ENCODE data around the gene EFEMP2. TPM values are rescaled to one million over a fixed set of nuclear protein-coding genes. Genes with fewer than 3 reads are reported as not detected.

The EFEMP2 gene
- total and polyA plus RNA-seq, 10 of the 15 experiments (the other 5 are each of a cell fraction or from before 2014, with no cell fraction given), result 0.24 to 13.2 (median 1.3) TPM; not detected in 1

DNA sequence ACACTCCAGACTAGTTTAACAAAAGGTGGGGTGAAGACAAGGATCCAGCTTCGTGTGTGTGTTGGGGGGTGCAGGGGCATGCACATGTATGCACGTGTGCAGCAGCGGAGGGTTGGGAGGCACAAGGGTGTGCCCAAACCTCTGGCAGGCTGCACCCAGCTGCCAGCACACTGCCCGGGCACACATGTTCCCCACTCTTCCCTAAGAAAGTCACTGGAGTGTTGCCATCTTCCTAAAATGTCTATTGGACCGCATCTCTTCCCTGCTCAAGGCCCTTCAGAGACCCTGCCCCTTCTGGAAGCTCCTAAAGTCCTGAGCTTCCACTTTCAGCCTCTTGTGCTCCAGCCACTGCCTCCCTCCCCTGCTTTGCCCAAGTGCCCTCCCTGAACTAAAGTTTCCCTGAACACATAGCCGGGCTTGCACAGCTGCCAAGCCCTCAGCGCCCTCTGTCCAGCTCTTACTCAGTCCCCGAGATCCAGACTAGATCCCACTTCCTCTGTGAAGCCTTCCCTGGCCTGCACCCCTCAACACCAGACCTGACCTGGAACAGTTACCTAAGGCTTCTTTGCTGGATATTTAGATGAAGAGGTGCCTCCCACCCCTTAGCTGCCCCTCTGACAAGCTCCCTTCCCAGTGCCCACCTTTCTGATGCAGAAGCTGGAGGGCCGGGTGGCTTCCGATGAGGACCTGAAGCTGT, 20.6 kb downstream of the EFEMP2 start:
- Histone ChIP-seq H4K20me1 (ENCODE audit: control insufficient read depth, insufficient read depth) (peaks cover 24% of the 10 kb centered on the region), H3K4me2 (ENCODE audit: control insufficient read depth, insufficient read depth) (no peak overlapping the region), H3K9ac (ENCODE audit: control insufficient read depth, insufficient read depth, low read length) (no peak overlapping the region), H3K27me3 (replicated peaks in 1 of 2; ENCODE audit: control insufficient read depth in 2 of 2, insufficient read depth in 2 of 2, low read length in 1 of 2) (no peaks in the 10 kb centered on the region), H2AFZ (ENCODE audit: control insufficient read depth, low read depth, low read length) (no peak overlapping the region), H3K4me3 (no peak overlapping the region), H3K36me3 (ENCODE audit: control insufficient read depth in 2 of 2, insufficient read depth in 2 of 2, low read length in 1 of 2) (peaks cover 32 to 41% of the 10 kb centered on the region in 2 experiments; a peak in 3 of 4 replicates), H3K4me1 (ENCODE audit: control insufficient read depth, insufficient read depth, low read length) (peaks cover 10% of the 10 kb centered on the region), H3K79me2 (ENCODE audit: control insufficient read depth, insufficient read depth, low read length) (peaks cover 31% of the 10 kb centered on the region), H3K27ac (ENCODE audit: control insufficient read depth, insufficient read depth) (no peak overlapping the region), H3K9me3 (replicated peaks; ENCODE audit: control insufficient read depth, insufficient read depth, low read length) (peaks cover 2% of the 10 kb centered on the region; the same call in 2 of the 3 replicates)
- ChIA-PET SMC1A (ENCODE audit: uncharacterized antibody, unreplicated experiment) (interaction anchor here (1.0 kb wide), 1 partner anchor 32 kb away, joined by 3 read pairs; no protein-coding TSS in a partner anchor), CTCF (interaction anchor here (0.9 to 3.8 kb wide), 7 partner anchors 12 to 146 kb away, joined by 3 to 17 read pairs (median 3); partner anchors contain the start of gene FIBP), RAD21 (ENCODE audit: unreplicated experiment) (interaction anchor here (1.2 kb wide), 1 partner anchor 32 kb away, joined by 4 read pairs; no protein-coding TSS in a partner anchor), POLR2A (interaction anchor here (1.1 kb wide), 1 partner anchor 8 kb away, joined by 3 read pairs; the partner anchor contains the start of gene MUS81)
- intact Hi-C loops (cut with micrococcal nuclease; ENCODE audit: unreplicated experiment) (no loop called here), in situ Hi-C loops (cut with MboI) (loop anchor here (25.0 kb wide), 1 partner anchor 1615 kb away; the partner anchor contains the start of genes DNAJC4, FKBP2, NUDT22 and PPP1R14B)
- no peak for FAIRE-seq
- ATAC-seq, result peak; percentile 3
- no peak for DNase-seq (ENCODE audit: low read depth, low spot score)
- 79% methylated on average over 10 of the region's 10 CpGs for WGBS (ENCODE audit: insufficient coverage, insufficient replicate concordance, low lambda C conversion rate, missing lambda C conversion rate)
- no TSS peak for BruUV-seq (replicated peaks)
- TF ChIP-seq POLR2A (IDR thresholded peaks at IDR 0.05; ENCODE audit: low read depth, low read length), result peak; percentile 71
- TF ChIP-seq POLR2AphosphoS5 (IDR thresholded peaks at IDR 0.05; ENCODE audit: low read length), result peak; percentile 81
- peak; percentile 36; the same call in 1 of the 2 replicates for TF ChIP-seq POLR2AphosphoS2 (IDR thresholded peaks at IDR 0.05; ENCODE audit: low read depth, low read length)
- no peak for TF ChIP-seq FOXK2 (IDR thresholded peaks at IDR 0.05)
- TF ChIP-seq JUND (IDR thresholded peaks at IDR 0.05; ENCODE audit: low read depth, low read length), result no peak
- TF ChIP-seq, protein P1, sequence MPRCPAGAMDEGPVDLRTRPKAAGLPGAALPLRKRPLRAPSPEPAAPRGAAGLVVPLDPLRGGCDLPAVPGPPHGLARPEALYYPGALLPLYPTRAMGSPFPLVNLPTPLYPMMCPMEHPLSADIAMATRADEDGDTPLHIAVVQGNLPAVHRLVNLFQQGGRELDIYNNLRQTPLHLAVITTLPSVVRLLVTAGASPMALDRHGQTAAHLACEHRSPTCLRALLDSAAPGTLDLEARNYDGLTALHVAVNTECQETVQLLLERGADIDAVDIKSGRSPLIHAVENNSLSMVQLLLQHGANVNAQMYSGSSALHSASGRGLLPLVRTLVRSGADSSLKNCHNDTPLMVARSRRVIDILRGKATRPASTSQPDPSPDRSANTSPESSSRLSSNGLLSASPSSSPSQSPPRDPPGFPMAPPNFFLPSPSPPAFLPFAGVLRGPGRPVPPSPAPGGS (IDR thresholded peaks at IDR 0.05; ENCODE audit: borderline replicate concordance, insufficient read depth, low read depth, low read length, poor library complexity, severe bottlenecking), result peak; percentile 8

All from GM12878 (cell line).